Ovary (tissue), 9 donors: ENCODE data around the gene SLC12A3. TPM values are rescaled to one million over a fixed set of nuclear protein-coding genes. Genes with fewer than 3 reads are reported as not detected.

Experiments used
- DNase-seq, 5 donors: peaks; one replicate each; pipeline ENCODE4 v3.0.0-alpha.2; 2019 to 2020
- H3K27ac ChIP-seq, 2 donors: fragments of 200-600 bp; one replicate each; pipeline versions ENCODE4 v1.5.1 to v1.8.0; 2019 to 2022
- H3K27me3 ChIP-seq: fragments of 200-600 bp; one replicate; pipeline ENCODE4 v1.8.0; 2022
- H3K36me3 ChIP-seq: fragments of 200-600 bp; sonication (generic); one replicate; pipeline ENCODE4 v1.5.1; 2019
- H3K4me1 ChIP-seq: one replicate; pipeline ENCODE4 v1.8.1; 2013; ENCODE audit warnings: mild to moderate bottlenecking, moderate library complexity; ENCODE audit not compliant: insufficient read depth
- H3K4me3 ChIP-seq: fragments of 200-600 bp; sonication (generic); one replicate; pipeline ENCODE4 v1.5.1; 2017
- H3K9me3 ChIP-seq, 2 donors: fragments of 200-600 bp in 1 of 2; sonication (generic) in 1 of 2; one replicate each; pipeline versions ENCODE4 v1.5.1 to v1.8.1; 2013 to 2019; ENCODE audit warnings: mild to moderate bottlenecking in 1 of 2, moderate library complexity in 1 of 2
- CTCF ChIP-seq, 3 donors: fragments of 450-650 bp in 2 of 3; fragments of 200-600 bp in 1 of 3; IDR thresholded peaks; one replicate each; pipeline versions ENCODE4 v1.5.1 to v1.8.0; 2016 to 2022; ENCODE audit warnings: antibody characterized with exemption in 3 of 3, mild to moderate bottlenecking in 1 of 3
- EP300 ChIP-seq: sonication (generic); formaldehyde crosslinking; IDR thresholded peaks from one replicate; pipeline ENCODE4 v1.6.1; 2017; ENCODE audit warnings: antibody characterized with exemption
- POLR2A ChIP-seq: fragments of 450-650 bp; IDR thresholded peaks from one replicate; pipeline ENCODE4 v1.6.1; 2017; ENCODE audit warnings: antibody characterized with exemption, mild to moderate bottlenecking, moderate library complexity
- WGBS, 3 donors: extraction: QIAGEN DNeasy Blood & Tissue Kit in 1 of 3; methylation state at CpG; one replicate each; pipeline versions ENCODE4 v1.1.5 to v1.1.7; 2013 to 2017; 5-methylcytosine and 5-hydroxymethylcytosine counted together
- intact Hi-C, 4 donors: fragments of 100-400 bp; cut with DNase I; formaldehyde crosslinking; loops; one replicate each; pipeline versions ENCODE4 v1.11.0 to v1.15.1; 2022 to 2023
- polyA plus RNA-seq, 2 donors: library from polyadenylated mRNA; stranded (reverse); fragments of 200-250 nt in 1 of 2; fragments of 350-450 nt in 1 of 2; fragmentation: Illumina TruSeq in 1 of 2; extraction: RNeasy Lipid Tissue Mini Kit (QIAGEN cat#74804) in 1 of 2; gene quantifications; one replicate each; pipeline ENCODE4 v1.2.3, GENCODE V29; 2013 to 2014
- total RNA-seq, 7 donors: library from RNA; depleted of rRNA in 2 of 7; stranded (reverse); fragments of >200 nt in 2 of 7; fragmentation: NEBNext Ultra II Directional in 3 of 7; extraction: Animal tissue kit (Norgen Biotek cat#: 25700) in 3 of 7; gene quantifications; one replicate each; pipeline versions ENCODE4 v1.1.0 to v1.2.4, GENCODE V29; 2016 to 2023
- donor health status: DM: no; HTN: no; CAD: no; lungs with moderate emphysema.
- donor health status: DM: no; HTN: no; CAD: no.
- donor health status: Bipolar disorder and iron deficiency.
- donor health status: DM: yes; HTN: yes; CAD: no.
- donor health status: DM: no; HTN: no; CAD: no.
- donor health status: DM: yes; HTN: yes; CAD: no.

SLC12A3 gene
- total and polyA plus RNA-seq, 9 donors = 0.04 to 0.37 TPM; not detected in 7

- H3K4me1 ChIP-seq = no peaks in the 10 kb centered on the region
Measured at GRCh38 chr16:56903866-56904265, 38.9 kb downstream of the SLC12A3 start.

GRCh38 chr16:56907401-56907800 is 42.4 kb downstream of the SLC12A3 start:
- no peaks in the 10 kb centered on the region for H3K36me3 ChIP-seq
- DNase-seq = no peak
- TF ChIP-seq POLR2A = no peak
- H3K27ac ChIP-seq = no peak overlapping the region
- no peak overlapping the region for H3K4me3 ChIP-seq
- H3K27me3 ChIP-seq = no peaks in the 10 kb centered on the region
- no peaks in the 10 kb centered on the region for H3K9me3 ChIP-seq
- H3K4me1 ChIP-seq = peaks cover 7% of the 10 kb centered on the region
- 96% methylated on average over 3 of the region's 3 CpGs for WGBS, 3 donors
- intact Hi-C loops = no loop called here

More at GRCh38 chr16:56903866-56904265, 38.9 kb downstream of the SLC12A3 start:
- H3K27ac ChIP-seq = no peak overlapping the region
- intact Hi-C loops = no loop called here
- no peaks in the 10 kb centered on the region for H3K9me3 ChIP-seq
- H3K27me3 ChIP-seq = no peaks in the 10 kb centered on the region
- WGBS, 3 donors = 90 to 93% (median 91%) methylated on average over 2 of the region's 2 CpGs
- H3K4me3 ChIP-seq = no peak overlapping the region
- no peak for DNase-seq
- no peaks in the 10 kb centered on the region for H3K36me3 ChIP-seq
- TF ChIP-seq CTCF (IDR thresholded peaks at IDR 0.05) = no peak
- no peak for TF ChIP-seq EP300
- no peak for TF ChIP-seq POLR2A

- Histone ChIP-seq H3K4me1 (peaks cover 20% of the 10 kb centered on the region), H3K36me3 (no peaks in the 10 kb centered on the region), H3K9me3 (no peaks in the 10 kb centered on the region), H3K27me3 (no peaks in the 10 kb centered on the region), H3K4me3 (no peak overlapping the region), H3K27ac (no peak overlapping the region)
- TF ChIP-seq POLR2A (no peak), EP300 (no peak), CTCF (IDR thresholded peaks at IDR 0.05) (no peak)
- intact Hi-C loops = no loop called here
- WGBS, 3 donors = 68 to 70% (median 69%) methylated on average over 7 of the region's 7 CpGs
- no peak for DNase-seq
Measured at GRCh38 chr16:56909527-56909979, 44.5 kb downstream of the SLC12A3 start.

DNA sequence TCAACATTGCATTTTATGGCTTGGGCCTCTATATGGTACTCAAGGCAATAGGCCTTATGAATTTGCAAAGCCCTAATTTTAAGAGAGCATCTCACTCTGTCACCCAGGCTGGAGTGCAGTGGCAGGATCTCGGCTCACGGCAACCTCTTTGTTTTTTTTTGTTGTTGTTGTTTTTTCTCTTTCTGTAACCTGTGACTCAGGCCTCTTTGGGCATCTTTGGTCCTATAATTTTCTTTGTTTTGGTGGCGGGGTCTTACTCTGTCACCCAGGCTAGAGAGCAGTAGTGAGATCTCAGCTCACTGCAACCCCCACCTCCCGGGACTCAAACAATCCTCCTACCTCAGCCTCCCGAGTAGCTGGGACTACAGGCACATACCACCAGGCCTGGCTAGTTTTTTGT is 45.1 kb downstream of the SLC12A3 start:
- Histone ChIP-seq H3K9me3 (no peaks in the 10 kb centered on the region), H3K27me3 (no peaks in the 10 kb centered on the region), H3K4me3 (no peak overlapping the region), H3K36me3 (no peaks in the 10 kb centered on the region), H3K4me1 (peaks cover 25% of the 10 kb centered on the region), H3K27ac (no peak overlapping the region)
- TF ChIP-seq CTCF (IDR thresholded peaks at IDR 0.05) (no peak), EP300 (no peak), POLR2A (no peak)
- intact Hi-C loops = no loop called here
- 92 to 96% (median 94%) methylated on average over 5 of the region's 5 CpGs for WGBS, 3 donors
- no peak for DNase-seq

DNA sequence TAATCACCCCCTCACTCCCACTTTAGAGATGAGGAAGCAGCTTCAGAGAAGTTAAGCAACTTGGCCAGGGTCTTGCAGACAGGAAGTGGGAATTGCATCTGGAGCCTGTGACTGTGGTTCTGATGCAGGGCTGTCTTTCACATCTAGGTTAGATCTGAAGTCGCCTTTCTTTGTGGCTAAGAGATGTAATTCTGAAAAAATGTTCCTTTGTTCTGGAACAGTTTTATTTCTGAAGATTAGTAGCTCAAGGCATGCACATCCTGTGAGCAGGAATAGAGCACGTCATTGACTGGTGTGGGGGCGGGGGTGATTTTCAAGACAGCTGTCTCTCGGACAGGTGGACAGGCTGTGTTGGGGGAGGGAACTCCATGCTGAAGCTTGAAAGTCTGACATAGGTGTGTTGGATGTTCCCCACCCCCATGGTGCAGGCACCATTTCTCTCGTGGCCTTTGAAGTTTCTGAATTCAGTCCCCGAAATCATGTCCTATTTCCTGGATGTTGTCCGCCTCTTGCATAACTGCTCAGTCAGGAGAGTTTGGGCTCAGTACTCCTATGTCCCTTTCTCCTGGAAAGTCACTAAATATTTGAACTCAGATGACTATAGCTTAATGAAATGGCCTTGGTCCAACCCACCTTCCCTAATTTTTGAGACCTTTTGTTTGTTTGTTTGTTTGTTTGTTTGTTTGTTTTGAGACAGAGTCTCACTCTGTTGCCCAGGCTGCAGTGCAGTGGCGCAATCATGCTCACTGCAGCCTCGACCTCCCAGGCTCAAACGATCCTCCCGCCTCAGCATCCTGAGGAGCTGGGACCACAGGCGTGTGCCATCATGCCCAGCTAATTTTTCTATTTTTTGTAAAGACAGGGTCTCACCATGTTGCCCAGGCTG is 45.9 kb downstream of the SLC12A3 start:
- TF ChIP-seq POLR2A (no peak), CTCF (IDR thresholded peaks at IDR 0.05) (no peak), EP300 (no peak)
- Histone ChIP-seq H3K4me1 (peaks cover 28% of the 10 kb centered on the region), H3K27ac (no peak overlapping the region), H3K4me3 (no peak overlapping the region), H3K27me3 (no peaks in the 10 kb centered on the region), H3K36me3 (no peaks in the 10 kb centered on the region), H3K9me3 (no peaks in the 10 kb centered on the region)
- no peak for DNase-seq
- WGBS, 3 donors = 86 to 91% (median 88%) methylated on average over 12 of the region's 12 CpGs
- intact Hi-C loops = no loop called here
